GM21528 (cell line): ENCODE data around the gene CCDC60.
"Not testable (repeated sequence)": the region's sequence is repeated elsewhere in the genome, so short reads cannot be mapped to it uniquely, and the experiment has no call there.

Experiments used
- ATAC-seq: cut with Tn5 transposase; IDR thresholded peaks from one replicate; pipeline ENCODE4 v1.9.1; 2021; ENCODE audit warnings: mild to moderate bottlenecking, moderate library complexity; ENCODE audit not compliant: unreplicated experiment, low FRiP score

The CCDC60 gene

GRCh38 chr12:119328111-119328510, 6.4 kb upstream of the CCDC60 start:
- ATAC-seq: no peak

- no peak for ATAC-seq
Observed at GRCh38 chr12:119338593-119339363, 4.2 kb downstream of the CCDC60 start.

- no peak for ATAC-seq
Observed at GRCh38 chr12:119340578-119340977, 6.0 kb downstream of the CCDC60 start.

GRCh38 chr12:119341020-119341419, 6.5 kb downstream of the CCDC60 start:
- no peak for ATAC-seq

- ATAC-seq: no peak
Observed at GRCh38 chr12:119341988-119342387, 7.5 kb downstream of the CCDC60 start.

GRCh38 chr12:119343130-119343529, 8.6 kb downstream of the CCDC60 start:
- ATAC-seq: no peak

GRCh38 chr12:119354172-119354571, 19.6 kb downstream of the CCDC60 start:
- ATAC-seq: no peak

GRCh38 chr12:119360366-119360765, 25.8 kb downstream of the CCDC60 start:
- not testable (repeated sequence) for ATAC-seq

- no peak for ATAC-seq
Observed at GRCh38 chr12:119363037-119363436, 28.5 kb downstream of the CCDC60 start.

GRCh38 chr12:119363490-119363889, 29.0 kb downstream of the CCDC60 start:
- ATAC-seq: no peak

- ATAC-seq: no peak
Observed at GRCh38 chr12:119365451-119365850, 30.9 kb downstream of the CCDC60 start.

GRCh38 chr12:119366007-119366406, 31.5 kb downstream of the CCDC60 start:
- no peak for ATAC-seq

- ATAC-seq: no peak
Observed at GRCh38 chr12:119369161-119369560, 34.6 kb downstream of the CCDC60 start.

- no peak for ATAC-seq
Observed at GRCh38 chr12:119369907-119370546, 35.5 kb downstream of the CCDC60 start.

GRCh38 chr12:119372540-119372939, 38.0 kb downstream of the CCDC60 start:
- no peak for ATAC-seq

- ATAC-seq: no peak
Observed at GRCh38 chr12:119373001-119373400, 38.5 kb downstream of the CCDC60 start.

- ATAC-seq: no peak
Observed at GRCh38 chr12:119373666-119374065, 39.1 kb downstream of the CCDC60 start.

GRCh38 chr12:119374635-119375034, 40.1 kb downstream of the CCDC60 start:
- ATAC-seq: no peak

- ATAC-seq: no peak
Observed at GRCh38 chr12:119375075-119375882, 40.8 kb downstream of the CCDC60 start.

- ATAC-seq: no peak
Observed at GRCh38 chr12:119375883-119376190, 41.3 kb downstream of the CCDC60 start.

- ATAC-seq: no peak
Observed at GRCh38 chr12:119378903-119379302, 44.4 kb downstream of the CCDC60 start.
